Muscle layer of duodenum (tissue), 2 donors: ENCODE measurements around the gene MCF2L2.

Experiments used
- H3K27ac ChIP-seq: one replicate; pipeline ENCODE4 v1.7.0; 2013; ENCODE audit warnings: mild to moderate bottlenecking, low read length
- H3K27me3 ChIP-seq: one replicate; pipeline ENCODE4 v1.7.0; 2013; ENCODE audit warnings: low read depth, mild to moderate bottlenecking, control low read depth, low read length
- H3K36me3 ChIP-seq, 2 donors: one replicate each; pipeline ENCODE4 v1.7.0; 2013; ENCODE audit warnings: low read length in 2 of 2, control low read depth in 1 of 2, mild to moderate bottlenecking in 1 of 2; ENCODE audit not compliant: insufficient read depth in 2 of 2, control insufficient read depth in 1 of 2
- H3K4me1 ChIP-seq, 2 donors: one replicate each; pipeline ENCODE4 v1.7.0; 2013; ENCODE audit warnings: low read length in 2 of 2, mild to moderate bottlenecking in 2 of 2, control low read depth in 1 of 2, moderate library complexity in 1 of 2; ENCODE audit not compliant: insufficient read depth in 2 of 2, control insufficient read depth in 1 of 2
- H3K4me3 ChIP-seq, 2 donors: one replicate each; pipeline ENCODE4 v1.7.0; 2013; ENCODE audit warnings: low read length in 2 of 2, low read depth in 1 of 2, mild to moderate bottlenecking in 1 of 2
- H3K9me3 ChIP-seq, 2 donors: one replicate each; pipeline ENCODE4 v1.7.0; 2013; ENCODE audit warnings: low read length in 2 of 2, control low read depth in 1 of 2, mild to moderate bottlenecking in 1 of 2; ENCODE audit not compliant: control insufficient read depth in 1 of 2
- donor health status: healthy.

MCF2L2 gene

DNA sequence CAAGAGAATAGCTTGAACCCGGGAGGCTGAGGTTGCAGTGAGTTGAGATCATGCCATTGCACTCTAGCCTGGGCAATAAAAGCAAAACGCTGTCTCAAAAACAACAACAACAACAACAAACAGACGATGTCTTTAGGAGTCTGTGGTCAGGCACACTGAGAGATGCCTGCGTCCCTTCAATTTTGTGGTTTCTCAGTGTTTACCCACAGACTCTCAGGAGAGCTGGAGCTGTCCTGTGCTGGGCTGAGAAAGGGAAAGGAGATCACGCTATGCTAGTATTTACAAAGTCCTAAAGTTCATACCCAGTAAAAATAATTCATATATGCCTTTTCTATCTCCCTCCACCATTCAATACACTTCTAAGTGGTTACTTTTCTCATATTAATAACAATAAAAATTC, 272.2 kb downstream of the MCF2L2 start:
- H3K36me3 ChIP-seq: no peaks in the 10 kb centered on the region
- H3K4me1 ChIP-seq: no peaks in the 10 kb centered on the region
- no peak overlapping the region for H3K27ac ChIP-seq
- no peak overlapping the region for H3K4me3 ChIP-seq
- H3K27me3 ChIP-seq: no peaks in the 10 kb centered on the region
- H3K9me3 ChIP-seq: no peaks in the 10 kb centered on the region

- Histone ChIP-seq H3K36me3 (no peaks in the 10 kb centered on the region), H3K9me3 (no peaks in the 10 kb centered on the region), H3K4me1 (no peaks in the 10 kb centered on the region), H3K27ac (no peak overlapping the region), H3K27me3 (no peaks in the 10 kb centered on the region), H3K4me3 (no peak overlapping the region)
Observed at GRCh38 chr3:183155499-183155898, 272.9 kb downstream of the MCF2L2 start.

- Histone ChIP-seq H3K36me3 (no peaks in the 10 kb centered on the region), H3K4me1 (no peaks in the 10 kb centered on the region), H3K9me3 (no peaks in the 10 kb centered on the region), H3K27ac (no peak overlapping the region), H3K4me3 (no peak overlapping the region), H3K27me3 (no peaks in the 10 kb centered on the region)
Observed at GRCh38 chr3:183153210-183153950, 275.0 kb downstream of the MCF2L2 start.

DNA sequence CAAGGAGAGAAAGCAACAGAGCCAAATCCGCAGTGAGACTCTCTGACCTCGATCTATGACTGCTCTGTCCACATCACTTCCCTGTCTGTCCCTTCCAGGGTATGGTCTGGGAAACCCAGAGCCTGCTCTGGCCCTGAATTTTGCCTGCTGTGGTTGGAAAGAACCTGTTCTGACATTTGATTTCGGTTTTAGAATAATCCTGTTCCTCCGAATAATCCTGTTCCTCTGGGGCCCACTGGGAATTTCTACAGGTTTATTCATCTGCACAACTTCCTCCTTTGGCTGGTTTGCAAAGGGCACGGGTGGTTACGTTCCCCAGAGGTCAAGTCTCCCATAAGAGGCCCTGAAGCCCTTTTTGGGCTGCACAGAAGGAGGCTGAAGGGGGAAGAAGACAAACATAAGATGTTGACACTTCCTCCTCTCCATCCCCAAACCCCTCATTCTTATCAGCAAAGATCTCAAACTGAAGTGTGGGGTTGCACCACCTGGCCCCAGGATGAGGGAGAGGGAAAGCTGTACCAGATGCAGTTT, 276.5 kb downstream of the MCF2L2 start:
- Histone ChIP-seq H3K4me3 (no peak overlapping the region), H3K9me3 (no peaks in the 10 kb centered on the region), H3K27me3 (no peaks in the 10 kb centered on the region), H3K36me3 (no peaks in the 10 kb centered on the region), H3K27ac (no peak overlapping the region), H3K4me1 (no peaks in the 10 kb centered on the region)

DNA sequence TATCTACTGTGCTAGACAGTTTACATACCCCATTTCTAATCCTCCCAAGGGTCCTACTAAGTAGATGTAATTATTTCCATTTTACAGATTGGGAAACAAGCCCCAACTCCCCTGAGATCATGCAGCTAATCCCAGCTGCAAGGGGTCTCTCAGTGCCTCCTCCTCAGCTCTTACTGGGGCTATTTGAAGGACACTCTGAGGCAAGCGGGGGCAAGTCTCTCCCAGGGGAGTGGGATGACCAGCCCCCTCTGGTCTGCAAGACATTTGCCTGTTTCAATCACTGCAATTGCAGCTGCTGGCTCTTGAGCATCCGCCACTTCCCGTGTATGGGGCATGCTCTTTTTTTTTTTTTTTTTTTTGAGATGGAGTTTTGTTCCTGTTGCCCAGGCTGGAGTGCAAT, 277.3 kb downstream of the MCF2L2 start:
- H3K9me3 ChIP-seq: no peaks in the 10 kb centered on the region
- H3K4me1 ChIP-seq: no peaks in the 10 kb centered on the region
- no peak overlapping the region for H3K27ac ChIP-seq
- no peaks in the 10 kb centered on the region for H3K36me3 ChIP-seq
- H3K27me3 ChIP-seq: no peaks in the 10 kb centered on the region
- H3K4me3 ChIP-seq: no peak overlapping the region

DNA sequence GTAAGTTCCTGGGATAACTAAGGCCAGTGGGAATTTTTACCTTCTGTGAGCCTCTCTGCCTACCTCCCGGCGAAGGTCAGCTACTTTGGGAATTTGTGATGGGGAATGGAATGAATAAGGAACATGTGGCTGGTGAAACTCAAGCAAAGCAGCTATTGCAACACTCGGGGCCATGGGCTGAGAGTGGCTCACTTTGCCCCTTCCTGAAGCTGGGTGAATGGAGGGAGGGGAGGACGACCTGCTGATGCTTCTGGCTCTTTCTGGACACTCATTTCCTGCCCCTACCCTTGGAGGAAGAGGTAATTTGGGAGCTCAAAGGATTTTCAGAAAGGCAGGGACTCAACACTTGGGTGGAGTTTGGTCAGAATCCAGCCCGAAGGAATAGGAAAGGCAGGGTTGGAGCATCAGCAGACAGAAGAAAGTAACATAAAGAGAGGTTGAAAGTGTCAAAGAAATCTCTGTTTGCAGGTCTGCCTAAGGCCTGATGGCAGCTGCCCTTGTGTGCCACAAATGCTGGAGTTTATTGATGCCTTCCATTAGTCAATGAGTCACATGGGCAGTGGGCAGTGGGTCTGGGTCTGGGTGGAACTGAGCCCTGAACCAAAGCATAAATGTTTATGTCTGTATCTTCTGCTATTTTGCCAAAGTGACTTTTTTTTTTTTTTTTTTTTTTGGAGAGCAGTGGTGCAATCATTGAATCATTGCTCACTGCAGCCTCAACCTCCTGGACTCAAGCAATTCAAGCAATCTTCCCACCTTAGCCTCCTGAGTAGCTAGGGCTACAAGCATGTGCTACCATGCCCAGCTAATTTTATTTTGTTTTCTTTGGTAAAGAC, 278.3 kb downstream of the MCF2L2 start:
- H3K4me1 ChIP-seq: no peaks in the 10 kb centered on the region
- H3K27ac ChIP-seq: no peak overlapping the region
- no peak overlapping the region for H3K4me3 ChIP-seq
- H3K27me3 ChIP-seq: no peaks in the 10 kb centered on the region
- no peaks in the 10 kb centered on the region for H3K36me3 ChIP-seq
- H3K9me3 ChIP-seq: no peaks in the 10 kb centered on the region

GRCh38 chr3:183148056-183148455, 280.4 kb downstream of the MCF2L2 start:
- H3K36me3 ChIP-seq: no peaks in the 10 kb centered on the region
- H3K4me1 ChIP-seq: no peaks in the 10 kb centered on the region
- H3K27ac ChIP-seq: no peak overlapping the region
- H3K4me3 ChIP-seq: no peak overlapping the region
- no peaks in the 10 kb centered on the region for H3K9me3 ChIP-seq
- no peaks in the 10 kb centered on the region for H3K27me3 ChIP-seq

GRCh38 chr3:183144363-183144762, 284.1 kb downstream of the MCF2L2 start:
- H3K36me3 ChIP-seq: no peaks in the 10 kb centered on the region
- H3K4me1 ChIP-seq: no peaks in the 10 kb centered on the region
- no peaks in the 10 kb centered on the region for H3K9me3 ChIP-seq
- H3K4me3 ChIP-seq: no peak overlapping the region
- no peaks in the 10 kb centered on the region for H3K27me3 ChIP-seq
- no peak overlapping the region for H3K27ac ChIP-seq

GRCh38 chr3:183142199-183142598, 286.2 kb downstream of the MCF2L2 start:
- no peak overlapping the region for H3K27ac ChIP-seq
- H3K4me1 ChIP-seq: no peaks in the 10 kb centered on the region
- H3K36me3 ChIP-seq: no peaks in the 10 kb centered on the region
- H3K4me3 ChIP-seq: no peak overlapping the region
- no peaks in the 10 kb centered on the region for H3K9me3 ChIP-seq
- H3K27me3 ChIP-seq: no peaks in the 10 kb centered on the region

DNA sequence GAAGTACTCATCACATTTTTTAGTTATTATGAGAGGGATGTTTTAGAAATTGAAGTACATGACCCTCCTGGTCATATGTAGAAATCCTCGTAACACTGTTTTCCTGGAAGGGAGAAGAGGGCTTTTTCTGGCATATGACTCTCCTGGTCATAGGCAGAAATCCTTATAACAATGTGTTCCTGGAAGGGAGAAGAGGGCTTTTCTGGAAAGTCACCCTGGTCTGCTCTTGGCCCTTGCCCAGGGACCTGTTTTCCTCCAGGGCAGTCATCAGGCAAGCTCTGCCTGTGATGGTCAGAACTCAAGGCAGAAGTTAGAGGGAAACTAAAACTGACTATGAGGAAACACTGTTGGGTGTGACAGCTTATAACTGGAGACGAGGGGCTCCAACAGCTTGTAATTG, 293.6 kb downstream of the MCF2L2 start:
- H3K4me1 ChIP-seq: no peaks in the 10 kb centered on the region
- H3K36me3 ChIP-seq: no peaks in the 10 kb centered on the region
- H3K27ac ChIP-seq: no peak overlapping the region
- no peaks in the 10 kb centered on the region for H3K27me3 ChIP-seq
- H3K4me3 ChIP-seq: no peak overlapping the region
- peaks cover 0 to under 1% of the 10 kb centered on the region in 2 donors for H3K9me3 ChIP-seq

- H3K27me3 ChIP-seq: no peaks in the 10 kb centered on the region
- no peaks in the 10 kb centered on the region for H3K4me1 ChIP-seq
- no peak overlapping the region for H3K27ac ChIP-seq
- peaks cover 0 to 4% of the 10 kb centered on the region in 2 donors for H3K9me3 ChIP-seq
- no peak overlapping the region for H3K4me3 ChIP-seq
- H3K36me3 ChIP-seq: no peaks in the 10 kb centered on the region
Observed at GRCh38 chr3:183132409-183132808, 296.0 kb downstream of the MCF2L2 start.
